Measurements from ENCODE around the gene VHLL. TPM values are rescaled to one million over a fixed set of nuclear protein-coding genes. Genes with fewer than 3 reads are reported as not detected.
A peak's percentile ranks its signal among the peaks of the same experiment; 100 is the strongest.

VHLL gene
- total and polyA plus RNA-seq, 4 donors = 0.67 TPM; not detected in 3

GRCh38 chr1:156337052-156337887, 38.2 kb upstream of the VHLL start:
- Histone ChIP-seq H3K27ac (ENCODE audit: low read depth in 1 of 2, low read length in 2 of 2) (peak overlapping the region; percentile 80 to 87), H3K4me3 (ENCODE audit: low read depth in 1 of 3, low read length in 3 of 3) (peak overlapping the region; percentile 71 to 100 (median 85)), H3K27me3 (ENCODE audit: control insufficient read depth in 4 of 4, insufficient read depth in 4 of 4, low read length in 3 of 4) (no peaks in the 10 kb centered on the region), H3K9ac (ENCODE audit: low read depth in 1 of 2, low read length in 2 of 2) (peak overlapping the region; percentile 90 to 99), H3K9me3 (ENCODE audit: control insufficient read depth in 4 of 4, low read length in 3 of 4) (no peaks in the 10 kb centered on the region), H3K36me3 (ENCODE audit: control insufficient read depth in 4 of 4, insufficient read depth in 3 of 4, low read depth in 1 of 4, low read length in 3 of 4) (peaks cover 1 to 28% (median 23%) of the 10 kb centered on the region in 4 donors), H3K4me1 (ENCODE audit: control insufficient read depth in 4 of 4, insufficient read depth in 4 of 4, low read length in 3 of 4) (peaks cover 0 to 17% (median 13%) of the 10 kb centered on the region in 4 donors)
- TF ChIP-seq EGR1 (IDR thresholded peaks at IDR 0.05; ENCODE audit: low read depth in 2 of 2) = no peak
- no peak for TF ChIP-seq RAD21 (IDR thresholded peaks at IDR 0.05)
- no peak for TF ChIP-seq RXRA (IDR thresholded peaks at IDR 0.05)
- no peak for TF ChIP-seq SP1 (IDR thresholded peaks at IDR 0.05)
- no peak for TF ChIP-seq HNF4G (IDR thresholded peaks at IDR 0.05)
- no peak for TF ChIP-seq NR2F2 (IDR thresholded peaks at IDR 0.05)
- no peak for TF ChIP-seq TAF1 (conservative IDR thresholded peaks at IDR 0.05)
- TF ChIP-seq ZBTB33 (IDR thresholded peaks at IDR 0.05) = no peak
- no peak for TF ChIP-seq ATF3 (IDR thresholded peaks at IDR 0.05)
- no peak for TF ChIP-seq MAX (IDR thresholded peaks at IDR 0.05)
- no peak for TF ChIP-seq YY1 (IDR thresholded peaks at IDR 0.05)
- TF ChIP-seq GABPA (IDR thresholded peaks at IDR 0.05 in 1 of 2, conservative IDR thresholded peaks at IDR 0.05 in 1 of 2) = no peak
- no peak for TF ChIP-seq HNF4A (conservative IDR thresholded peaks at IDR 0.05)
- TF ChIP-seq FOXA2 (IDR thresholded peaks at IDR 0.05) = no peak
- no peak for TF ChIP-seq CTCF (IDR thresholded peaks at IDR 0.05; ENCODE audit: low read depth, low read length, missing input control)
- WGBS = 37% methylated on average over 34 of the region's 34 CpGs
- no peak for DNase-seq (ENCODE audit: low spot score)

GRCh38 chr1:156336242-156336641, 37.1 kb upstream of the VHLL start:
- H3K4me3 ChIP-seq (ENCODE audit: low read depth in 1 of 3, low read length in 3 of 3) = peak overlapping the region in 1 of 3 donors; percentile 71
- H3K36me3 ChIP-seq (ENCODE audit: control insufficient read depth in 4 of 4, insufficient read depth in 3 of 4, low read depth in 1 of 4, low read length in 3 of 4) = peaks cover 8 to 37% (median 28%) of the 10 kb centered on the region in 4 donors
- 87% methylated on average over 4 of the region's 4 CpGs for WGBS
- no peak for DNase-seq (ENCODE audit: low spot score)
- H3K9me3 ChIP-seq (ENCODE audit: control insufficient read depth in 4 of 4, low read length in 3 of 4) = no peaks in the 10 kb centered on the region
- H3K27me3 ChIP-seq (ENCODE audit: control insufficient read depth in 4 of 4, insufficient read depth in 4 of 4, low read length in 3 of 4) = no peaks in the 10 kb centered on the region
- H3K9ac ChIP-seq (ENCODE audit: low read depth in 1 of 2, low read length in 2 of 2) = peak overlapping the region in 1 of 2 donors; percentile 85
- H3K4me1 ChIP-seq (ENCODE audit: control insufficient read depth in 4 of 4, insufficient read depth in 4 of 4, low read length in 3 of 4) = peaks cover 0 to 17% (median 13%) of the 10 kb centered on the region in 4 donors
- H3K27ac ChIP-seq (ENCODE audit: low read depth in 1 of 2, low read length in 2 of 2) = no peak overlapping the region
- TF ChIP-seq FOXA1 (IDR thresholded peaks at IDR 0.05) (no peak), ZBTB33 (IDR thresholded peaks at IDR 0.05) (no peak), SP1 (IDR thresholded peaks at IDR 0.05) (no peak), CTCF (IDR thresholded peaks at IDR 0.05; ENCODE audit: low read depth, low read length, missing input control) (no peak), REST (IDR thresholded peaks at IDR 0.05) (no peak), TAF1 (conservative IDR thresholded peaks at IDR 0.05) (no peak), HNF4A (conservative IDR thresholded peaks at IDR 0.05) (no peak), RAD21 (IDR thresholded peaks at IDR 0.05) (no peak), FOXA2 (IDR thresholded peaks at IDR 0.05) (no peak), NR2F2 (IDR thresholded peaks at IDR 0.05) (no peak), HNF4G (IDR thresholded peaks at IDR 0.05) (no peak), JUND (IDR thresholded peaks at IDR 0.05) (no peak), RXRA (IDR thresholded peaks at IDR 0.05) (no peak)
